MM.1S (cell line): ENCODE data around the gene CHSY1.

ENCODE experiments used
- EZH2phosphoT487 ChIP-seq: fragments of 300-600 bp; sonication (generic); IDR thresholded peaks from 2 replicates; pipeline ENCODE4 v1.6.1; 2018; ENCODE audit warnings: antibody characterized with exemption, low read length
- TF ChIP-seq, protein P1 (sequence below): fragments of 300-600 bp; sonication (generic); IDR thresholded peaks from 2 replicates; pipeline ENCODE4 v1.5.1; 2016; ENCODE audit warnings: antibody characterized with exemption, low read length, mixed read lengths

- TF ChIP-seq, protein P1, sequence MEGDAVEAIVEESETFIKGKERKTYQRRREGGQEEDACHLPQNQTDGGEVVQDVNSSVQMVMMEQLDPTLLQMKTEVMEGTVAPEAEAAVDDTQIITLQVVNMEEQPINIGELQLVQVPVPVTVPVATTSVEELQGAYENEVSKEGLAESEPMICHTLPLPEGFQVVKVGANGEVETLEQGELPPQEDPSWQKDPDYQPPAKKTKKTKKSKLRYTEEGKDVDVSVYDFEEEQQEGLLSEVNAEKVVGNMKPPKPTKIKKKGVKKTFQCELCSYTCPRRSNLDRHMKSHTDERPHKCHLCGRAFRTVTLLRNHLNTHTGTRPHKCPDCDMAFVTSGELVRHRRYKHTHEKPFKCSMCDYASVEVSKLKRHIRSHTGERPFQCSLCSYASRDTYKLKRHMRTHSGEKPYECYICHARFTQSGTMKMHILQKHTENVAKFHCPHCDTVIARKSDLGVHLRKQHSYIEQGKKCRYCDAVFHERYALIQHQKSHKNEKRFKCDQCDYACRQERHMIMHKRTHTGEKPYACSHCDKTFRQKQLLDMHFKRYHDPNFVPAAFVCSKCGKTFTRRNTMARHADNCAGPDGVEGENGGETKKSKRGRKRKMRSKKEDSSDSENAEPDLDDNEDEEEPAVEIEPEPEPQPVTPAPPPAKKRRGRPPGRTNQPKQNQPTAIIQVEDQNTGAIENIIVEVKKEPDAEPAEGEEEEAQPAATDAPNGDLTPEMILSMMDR = no peak
- no peak for TF ChIP-seq EZH2phosphoT487
Measured at GRCh38 chr15:101213570-101213969, 38.3 kb downstream of the CHSY1 start.
